B cell (primary cell): ENCODE results near the gene LRCH3. TPM values are rescaled to one million over a fixed set of nuclear protein-coding genes. Genes with fewer than 3 reads are reported as not detected.

Source experiments
- ATAC-seq: fragments of 200-7000 bp; cut with Tn5 transposase; one replicate; pipeline ENCODE4 v1.10.0; 2021; ENCODE audit warnings: low read depth, mild to moderate bottlenecking, moderate number of reproducible peaks, moderate library complexity
- CTCF ChIA-PET: fragments of 350-600 bp; sonication (Branson Sonifier 250); formaldehyde crosslinking; loops from one replicate; lab custom pipeline; 2021; ENCODE audit warnings: antibody characterized with exemption, inconsistent platforms; lab: Charles Lee
- POLR2A ChIA-PET: fragments of 350-600 bp; sonication (Branson Sonifier 250); formaldehyde crosslinking; loops from one replicate; lab custom pipeline; 2021; ENCODE audit warnings: antibody characterized with exemption; lab: Charles Lee
- DNase-seq: peaks from one replicate; pipeline ENCODE4 v3.0.0; 2013
- H2AFZ ChIP-seq: 2 replicates; pipeline ENCODE4 v1.6.1; 2012; ENCODE audit warnings: mild to moderate bottlenecking, low read depth, low read length; ENCODE audit not compliant: insufficient read depth, poor library complexity, severe bottlenecking
- H3K27ac ChIP-seq, 2 donors: 1 replicate in 1 of 2; 2 replicates in 1 of 2; pipeline ENCODE4 v1.5.1; 2012 to 2013; ENCODE audit warnings: low read length in 2 of 2, mild to moderate bottlenecking in 2 of 2, moderate library complexity in 1 of 2
- H3K27me3 ChIP-seq, 4 experiments: fragments of 200-600 bp in 1 of 4; sonication (generic) in 1 of 4; replicated peaks in 1 of 4; 1 replicate in 2 of 4; 2 replicates in 2 of 4; pipeline versions ENCODE4 v1.6.1 to v1.7.0; 2013 to 2016; ENCODE audit warnings: low read length in 3 of 4, mild to moderate bottlenecking in 2 of 4, mixed read lengths in 1 of 4, moderate library complexity in 1 of 4; ENCODE audit not compliant: insufficient read depth in 4 of 4, control insufficient read depth in 3 of 4; ENCODE audit errors: control extremely low read depth in 1 of 4
- H3K36me3 ChIP-seq, 2 experiments: replicated peaks in 1 of 2; 1 replicate in 1 of 2; 2 replicates in 1 of 2; pipeline versions ENCODE4 v1.6.1 to v1.7.1; 2013; ENCODE audit warnings: low read length in 1 of 2; ENCODE audit not compliant: insufficient read depth in 2 of 2, control insufficient read depth in 1 of 2; ENCODE audit errors: control extremely low read depth in 1 of 2, extremely low read depth in 1 of 2
- H3K4me1 ChIP-seq, 2 donors: fragments of 200-600 bp in 1 of 2; sonication (generic) in 1 of 2; 1 replicate in 1 of 2; 2 replicates in 1 of 2; pipeline versions ENCODE4 v1.5.1 to v1.6.1; 2013 to 2017; ENCODE audit warnings: low read length in 2 of 2; ENCODE audit not compliant: control insufficient read depth in 2 of 2, insufficient read depth in 2 of 2
- H3K4me2 ChIP-seq: replicated peaks from 2 replicates; pipeline ENCODE3; 2012; ENCODE audit warnings: mild to moderate bottlenecking, low read depth, low read length; ENCODE audit not compliant: poor library complexity, severe bottlenecking
- H3K4me3 ChIP-seq, 5 experiments: fragments of 200-600 bp in 1 of 5; sonication (generic) in 1 of 5; 1 replicate in 3 of 5; 2 replicates in 2 of 5; pipeline versions ENCODE4 v1.5.1 to v1.7.0; 2011 to 2016; ENCODE audit warnings: low read length in 4 of 5, mild to moderate bottlenecking in 4 of 5, low read depth in 2 of 5, control low read depth in 1 of 5, moderate library complexity in 1 of 5; ENCODE audit not compliant: insufficient read depth in 1 of 5; ENCODE audit errors: control extremely low read depth in 1 of 5, extremely low read depth in 1 of 5
- H3K79me2 ChIP-seq: fragments of 200-600 bp; sonication (generic); one replicate; pipeline ENCODE4 v1.6.0; 2016; ENCODE audit warnings: low read length; ENCODE audit not compliant: control insufficient read depth, insufficient read depth
- H3K9ac ChIP-seq: fragments of 200-600 bp; sonication (generic); 2 replicates; pipeline ENCODE4 v1.6.1; 2017; ENCODE audit warnings: mild to moderate bottlenecking, low read length, moderate library complexity
- H3K9me3 ChIP-seq, 3 donors: one replicate each; pipeline versions ENCODE4 v1.6.1 to v1.7.1; 2013; ENCODE audit warnings: low read length in 2 of 3; ENCODE audit not compliant: control insufficient read depth in 2 of 3, insufficient read depth in 1 of 3; ENCODE audit errors: control extremely low read depth in 1 of 3
- H4K20me1 ChIP-seq: 2 replicates; pipeline ENCODE4 v1.6.0; 2012; ENCODE audit warnings: mild to moderate bottlenecking, low read length; ENCODE audit not compliant: insufficient read depth, control insufficient read depth, poor library complexity, severe bottlenecking
- H3K27ac Mint-ChIP-seq: one replicate; pipeline ENCODE4 v1.8.0; 2021; ENCODE audit warnings: mixed read lengths
- H3K27me3 Mint-ChIP-seq: one replicate; pipeline ENCODE4 v1.8.0; 2021; ENCODE audit warnings: mixed read lengths
- H3K4me1 Mint-ChIP-seq: one replicate; pipeline ENCODE4 v1.8.0; 2021; ENCODE audit warnings: mixed read lengths
- H3K4me3 Mint-ChIP-seq: one replicate; pipeline ENCODE4 v1.8.0; 2021; ENCODE audit warnings: mixed read lengths
- H3K9me3 Mint-ChIP-seq: one replicate; pipeline ENCODE4 v1.8.0; 2022; ENCODE audit warnings: mixed read lengths; ENCODE audit not compliant: insufficient read depth
- CTCF ChIP-seq: fragments of 200-600 bp; IDR thresholded peaks from one replicate; pipeline ENCODE4 v1.8.0; 2022; ENCODE audit warnings: antibody characterized with exemption, mild to moderate bottlenecking
- EZH2 ChIP-seq: IDR thresholded peaks from 2 replicates; pipeline ENCODE4 v1.6.1; 2012; ENCODE audit warnings: borderline replicate concordance, low read depth, mild to moderate bottlenecking, moderate library complexity, low read length; ENCODE audit not compliant: insufficient read depth, poor library complexity, severe bottlenecking
- WGBS: methylation state at CpG from one replicate; pipeline ENCODE4 v1.1.5; 2013; ENCODE audit warnings: missing lambda C conversion rate; ENCODE audit not compliant: insufficient coverage; 5-methylcytosine and 5-hydroxymethylcytosine counted together
- intact Hi-C: fragments of 100-400 bp; cut with micrococcal nuclease; formaldehyde crosslinking; loops from one replicate; pipeline ENCODE4 v1.10.0; 2022
- polyA plus RNA-seq: library from polyadenylated mRNA; depleted of rRNA; stranded (reverse); fragments of >200 nt; gene quantifications from 2 replicates; pipeline ENCODE4 v1.2.3, GENCODE V29; 2012
- total RNA-seq, 2 donors: library from RNA; stranded (reverse); fragments of 120-200 nt in 1 of 2; gene quantifications; 1 replicate in 1 of 2; 2 replicates in 1 of 2; pipeline versions ENCODE4 v1.2.3 to v1.2.4, GENCODE V29; 2013 to 2022

LRCH3 gene
- total and polyA plus RNA-seq, 2 donors (not counting 1 experiment from before 2014, with no cell fraction given) = 30.1 to 136 TPM

- intact Hi-C loops = no loop called here
- Mint-ChIP-seq H3K4me1 (peaks cover 48% of the 10 kb centered on the region), H3K27ac (no peak overlapping the region), H3K9me3 (no peaks in the 10 kb centered on the region), H3K27me3 (no peaks in the 10 kb centered on the region), H3K4me3 (peak overlapping the region; percentile 20)
- Histone ChIP-seq H3K9ac (no peak overlapping the region), H3K36me3 (peaks cover 2 to 12% of the 10 kb centered on the region in 2 experiments), H2AFZ (no peak overlapping the region), H3K4me1 (peaks cover 18 to 26% of the 10 kb centered on the region in 2 donors), H3K9me3 (no peaks in the 10 kb centered on the region), H4K20me1 (peaks cover 38% of the 10 kb centered on the region), H3K27ac (no peak overlapping the region), H3K4me3 (no peak overlapping the region), H3K79me2 (peaks cover 75% of the 10 kb centered on the region), H3K27me3 (no peaks in the 10 kb centered on the region), H3K4me2 (no peak overlapping the region)
- peak; percentile 28 for TF ChIP-seq CTCF
- TF ChIP-seq EZH2 = no peak
- whole genome bisulfite sequencing = no CpG with 5 or more reads among the region's 3 CpGs
- DNase-seq (no peak), ATAC-seq (no peak)
- ChIA-PET POLR2A (no interaction called here), CTCF (interaction anchor here (0.7 to 1.2 kb wide), 3 partner anchors 13 to 154 kb away, joined by 3 to 7 read pairs (median 4); no protein-coding TSS in a partner anchor)
These were observed 37.8 kb upstream of the LRCH3 start for GRCh38 chr3:197753263-197753662.

GRCh38 chr3:197756704-197757103 lies 34.4 kb upstream of the LRCH3 start:
- DNase-seq (no peak), ATAC-seq (no peak)
- no peak overlapping the region for H3K4me2 ChIP-seq
- no peak overlapping the region for H3K27ac ChIP-seq
- H2AFZ ChIP-seq = no peak overlapping the region
- intact Hi-C loops = no loop called here
- WGBS = no CpG with 5 or more reads among the region's 3 CpGs
- peaks cover 7 to 42% of the 10 kb centered on the region in 2 experiments for H3K36me3 ChIP-seq
- Mint-ChIP-seq H3K27me3 (no peaks in the 10 kb centered on the region), H3K27ac (no peak overlapping the region), H3K4me3 (no peak overlapping the region), H3K4me1 (peaks cover 27% of the 10 kb centered on the region), H3K9me3 (no peaks in the 10 kb centered on the region)
- no peak overlapping the region for H3K4me3 ChIP-seq
- H3K4me1 ChIP-seq = peaks cover 5 to 6% of the 10 kb centered on the region in 2 donors
- peaks cover 44% of the 10 kb centered on the region for H4K20me1 ChIP-seq
- ChIA-PET CTCF (interaction anchor here (1.0 kb wide), 1 partner anchor 158 kb away, joined by 4 read pairs; no protein-coding TSS in a partner anchor), POLR2A (interaction anchor here (0.6 kb wide), 1 partner anchor 82 kb away, joined by 4 read pairs; no protein-coding TSS in a partner anchor)
- TF ChIP-seq EZH2 (no peak), CTCF (no peak)
- H3K79me2 ChIP-seq = peaks cover 94% of the 10 kb centered on the region
- H3K9ac ChIP-seq = no peak overlapping the region
- no peaks in the 10 kb centered on the region for H3K27me3 ChIP-seq
- no peaks in the 10 kb centered on the region for H3K9me3 ChIP-seq
